Measurements from ENCODE around the gene DSCAM. TPM values are rescaled to one million over a fixed set of nuclear protein-coding genes. Genes with fewer than 3 reads are reported as not detected.

DSCAM gene
- total and polyA plus RNA-seq, 10 donors, result 0.02 to 2.7 (median 2.0) TPM

- TF ChIP-seq CTCF (IDR thresholded peaks at IDR 0.05 in 8 of 11, conservative IDR thresholded peaks at IDR 0.05 in 3 of 11), result no peak
- no peak for TF ChIP-seq POLR2A (IDR thresholded peaks at IDR 0.05)
- no peak for TF ChIP-seq POLR2AphosphoS5 (IDR thresholded peaks at IDR 0.05)
- WGBS, 5 donors, result 74 to 87% (median 81%) methylated on average over 5 of the region's 5 CpGs
- peaks cover 0 to 22% (median 0%) of the 10 kb centered on the region in 8 donors for H3K9me3 ChIP-seq
- H3K36me3 ChIP-seq, result no peaks in the 10 kb centered on the region
- H3K4me1 ChIP-seq, result no peaks in the 10 kb centered on the region
- no peak overlapping the region for H3K4me3 ChIP-seq
- H3K27me3 ChIP-seq (replicated peaks in 1 of 7), result no peaks in the 10 kb centered on the region
- intact Hi-C loops (cut with DNase I; ENCODE audit: low total_unique reads), result no loop called here
- H3K27ac ChIP-seq, result no peak overlapping the region
- DNase-seq, result no peak
These were observed 491.9 kb downstream of the DSCAM start for GRCh38 chr21:40355076-40355475.

GRCh38 chr21:40351006-40351405 lies 496.0 kb downstream of the DSCAM start:
- H3K4me1 ChIP-seq, result no peaks in the 10 kb centered on the region
- no peak for TF ChIP-seq POLR2A (IDR thresholded peaks at IDR 0.05)
- no peak for TF ChIP-seq POLR2AphosphoS5 (IDR thresholded peaks at IDR 0.05)
- no peak for TF ChIP-seq CTCF (IDR thresholded peaks at IDR 0.05 in 8 of 11, conservative IDR thresholded peaks at IDR 0.05 in 3 of 11)
- peaks cover 0 to 24% (median 0%) of the 10 kb centered on the region in 8 donors for H3K9me3 ChIP-seq
- intact Hi-C loops (cut with DNase I; ENCODE audit: low total_unique reads), result no loop called here
- 55 to 68% (median 63%) methylated on average over 2 of the region's 2 CpGs for WGBS, 5 donors
- H3K36me3 ChIP-seq, result no peaks in the 10 kb centered on the region
- no peak overlapping the region for H3K27ac ChIP-seq
- no peak for DNase-seq
- H3K4me3 ChIP-seq, result no peak overlapping the region
- H3K27me3 ChIP-seq (replicated peaks in 1 of 7), result no peaks in the 10 kb centered on the region

- no peak for DNase-seq
- no peak for TF ChIP-seq POLR2A (IDR thresholded peaks at IDR 0.05)
- TF ChIP-seq CTCF (IDR thresholded peaks at IDR 0.05 in 8 of 11, conservative IDR thresholded peaks at IDR 0.05 in 3 of 11), result no peak
- TF ChIP-seq POLR2AphosphoS5 (IDR thresholded peaks at IDR 0.05), result no peak
- Histone ChIP-seq H3K36me3 (no peaks in the 10 kb centered on the region), H3K4me3 (no peak overlapping the region), H3K9me3 (peaks cover 0 to 15% (median 0%) of the 10 kb centered on the region in 8 donors), H3K4me1 (no peaks in the 10 kb centered on the region), H3K27ac (no peak overlapping the region), H3K27me3 (replicated peaks in 1 of 7) (no peaks in the 10 kb centered on the region)
- WGBS, 5 donors, result 60 to 73% (median 66%) methylated on average over 2 of the region's 2 CpGs
- intact Hi-C loops (cut with DNase I; ENCODE audit: low total_unique reads), result no loop called here
These were observed 497.4 kb downstream of the DSCAM start for GRCh38 chr21:40349591-40349990.

GRCh38 chr21:40345711-40346321 lies 501.1 kb downstream of the DSCAM start:
- Histone ChIP-seq H3K27ac (no peak overlapping the region), H3K9me3 (peaks cover 0 to 7% (median 0%) of the 10 kb centered on the region in 8 donors), H3K4me3 (no peak overlapping the region), H3K4me1 (no peaks in the 10 kb centered on the region), H3K36me3 (no peaks in the 10 kb centered on the region), H3K27me3 (replicated peaks in 1 of 7) (no peaks in the 10 kb centered on the region)
- intact Hi-C loops (cut with DNase I; ENCODE audit: low total_unique reads), result no loop called here
- 81 to 89% (median 82%) methylated on average over 9 of the region's 9 CpGs for WGBS, 5 donors
- no peak for DNase-seq
- TF ChIP-seq POLR2AphosphoS5 (IDR thresholded peaks at IDR 0.05) (no peak), CTCF (IDR thresholded peaks at IDR 0.05 in 8 of 11, conservative IDR thresholded peaks at IDR 0.05 in 3 of 11) (no peak), POLR2A (IDR thresholded peaks at IDR 0.05) (no peak)

All from spleen (tissue), 11 donors.